ENCODE data around the gene FBXL3.

Gene FBXL3

GRCh38 chr13:77048681-77049080 lies 21.7 kb upstream of the FBXL3 start:
- ATAC-seq (ENCODE audit: low read depth): no peak
- Histone ChIP-seq H3K27ac (ENCODE audit: poor library complexity, severe bottlenecking) (no peak overlapping the region), H3K9me3 (ENCODE audit: severe bottlenecking) (no peaks in the 10 kb centered on the region), H3K36me3 (ENCODE audit: low read depth) (peaks cover 37% of the 10 kb centered on the region), H3K4me1 (ENCODE audit: insufficient read depth, poor library complexity, severe bottlenecking) (no peaks in the 10 kb centered on the region), H3K4me3 (ENCODE audit: severe bottlenecking) (no peak overlapping the region), H3K27me3 (ENCODE audit: insufficient read depth, poor library complexity, severe bottlenecking) (no peaks in the 10 kb centered on the region)
- no peak for TF ChIP-seq CTCF (IDR thresholded peaks at IDR 0.05; ENCODE audit: poor library complexity, severe bottlenecking)
- no peak for DNase-seq (ENCODE audit: low spot score)

- H3K27me3 ChIP-seq (ENCODE audit: insufficient read depth, poor library complexity, severe bottlenecking): no peaks in the 10 kb centered on the region
- H3K27ac ChIP-seq (ENCODE audit: poor library complexity, severe bottlenecking): no peak overlapping the region
- no peaks in the 10 kb centered on the region for H3K9me3 ChIP-seq (ENCODE audit: severe bottlenecking)
- peaks cover 35% of the 10 kb centered on the region for H3K36me3 ChIP-seq (ENCODE audit: low read depth)
- H3K4me1 ChIP-seq (ENCODE audit: insufficient read depth, poor library complexity, severe bottlenecking): no peaks in the 10 kb centered on the region
- DNase-seq (ENCODE audit: low spot score) (no peak), ATAC-seq (ENCODE audit: low read depth) (no peak)
- TF ChIP-seq CTCF (IDR thresholded peaks at IDR 0.05; ENCODE audit: poor library complexity, severe bottlenecking): no peak
- H3K4me3 ChIP-seq (ENCODE audit: severe bottlenecking): no peak overlapping the region
These were observed 20.8 kb upstream of the FBXL3 start for GRCh38 chr13:77047649-77048343.

GRCh38 chr13:77042566-77043177 lies 15.7 kb upstream of the FBXL3 start:
- DNase-seq (ENCODE audit: low spot score) (no peak), ATAC-seq (ENCODE audit: low read depth) (no peak)
- Histone ChIP-seq H3K4me3 (ENCODE audit: severe bottlenecking) (no peak overlapping the region), H3K36me3 (ENCODE audit: low read depth) (peaks cover 16% of the 10 kb centered on the region), H3K27ac (ENCODE audit: poor library complexity, severe bottlenecking) (no peak overlapping the region), H3K4me1 (ENCODE audit: insufficient read depth, poor library complexity, severe bottlenecking) (no peaks in the 10 kb centered on the region), H3K27me3 (ENCODE audit: insufficient read depth, poor library complexity, severe bottlenecking) (no peaks in the 10 kb centered on the region), H3K9me3 (ENCODE audit: severe bottlenecking) (no peaks in the 10 kb centered on the region)
- no peak for TF ChIP-seq CTCF (IDR thresholded peaks at IDR 0.05; ENCODE audit: poor library complexity, severe bottlenecking)

GRCh38 chr13:77040835-77041234 lies 13.9 kb upstream of the FBXL3 start:
- DNase-seq (ENCODE audit: low spot score) (no peak), ATAC-seq (ENCODE audit: low read depth) (no peak; the same call in 2 of the 3 replicates)
- no peaks in the 10 kb centered on the region for H3K9me3 ChIP-seq (ENCODE audit: severe bottlenecking)
- H3K36me3 ChIP-seq (ENCODE audit: low read depth): peaks cover 13% of the 10 kb centered on the region
- no peaks in the 10 kb centered on the region for H3K27me3 ChIP-seq (ENCODE audit: insufficient read depth, poor library complexity, severe bottlenecking)
- H3K4me3 ChIP-seq (ENCODE audit: severe bottlenecking): no peak overlapping the region
- H3K27ac ChIP-seq (ENCODE audit: poor library complexity, severe bottlenecking): no peak overlapping the region
- no peak for TF ChIP-seq CTCF (IDR thresholded peaks at IDR 0.05; ENCODE audit: poor library complexity, severe bottlenecking)
- H3K4me1 ChIP-seq (ENCODE audit: insufficient read depth, poor library complexity, severe bottlenecking): no peaks in the 10 kb centered on the region

- peaks cover 7% of the 10 kb centered on the region for H3K36me3 ChIP-seq (ENCODE audit: low read depth)
- H3K27ac ChIP-seq (ENCODE audit: poor library complexity, severe bottlenecking): no peak overlapping the region
- no peaks in the 10 kb centered on the region for H3K4me1 ChIP-seq (ENCODE audit: insufficient read depth, poor library complexity, severe bottlenecking)
- DNase-seq (ENCODE audit: low spot score) (no peak), ATAC-seq (ENCODE audit: low read depth) (no peak)
- no peak overlapping the region for H3K4me3 ChIP-seq (ENCODE audit: severe bottlenecking)
- TF ChIP-seq CTCF (IDR thresholded peaks at IDR 0.05; ENCODE audit: poor library complexity, severe bottlenecking): no peak
- H3K27me3 ChIP-seq (ENCODE audit: insufficient read depth, poor library complexity, severe bottlenecking): no peaks in the 10 kb centered on the region
- H3K9me3 ChIP-seq (ENCODE audit: severe bottlenecking): no peaks in the 10 kb centered on the region
These were observed 13.1 kb upstream of the FBXL3 start for GRCh38 chr13:77040076-77040475.
